Progenitor cell of endocrine pancreas (in vitro differentiated cells): ENCODE data around the gene RNF123. TPM values are rescaled to one million over a fixed set of nuclear protein-coding genes. Genes with fewer than 3 reads are reported as not detected.

Experiments used
- DNase-seq: peaks from one replicate; pipeline ENCODE4 v3.0.0; 2021; ENCODE audit warnings: low spot score; ENCODE audit not compliant: unreplicated experiment
- H3K27ac Mint-ChIP-seq: 2 replicates; pipeline ENCODE4 v1.8.0; 2021; ENCODE audit warnings: mild to moderate bottlenecking, moderate library complexity, mixed read lengths
- H3K27me3 Mint-ChIP-seq: 2 replicates; pipeline ENCODE4 v1.8.0; 2021; ENCODE audit warnings: mixed read lengths
- H3K36me3 Mint-ChIP-seq: 2 replicates; pipeline ENCODE4 v1.8.0; 2022; ENCODE audit warnings: mixed read lengths; ENCODE audit not compliant: insufficient read depth
- H3K4me1 Mint-ChIP-seq: 2 replicates; pipeline ENCODE4 v1.8.0; 2021; ENCODE audit warnings: low read depth, mixed read lengths
- H3K4me3 Mint-ChIP-seq: 2 replicates; pipeline ENCODE4 v1.8.0; 2021; ENCODE audit warnings: low read depth, mild to moderate bottlenecking, moderate library complexity, mixed read lengths
- H3K9me3 Mint-ChIP-seq: 2 replicates; pipeline ENCODE4 v1.8.0; 2021; ENCODE audit warnings: low read depth, mixed read lengths
- CTCF ChIP-seq: fragments of 200-600 bp; sonication (generic); IDR thresholded peaks from one replicate; pipeline ENCODE4 v1.5.0; 2021; ENCODE audit warnings: antibody characterized with exemption, mild to moderate bottlenecking; ENCODE audit not compliant: unreplicated experiment
- total RNA-seq: library from RNA; stranded (reverse); gene quantifications from 2 replicates; pipeline ENCODE4 v1.2.1, GENCODE V29; 2021

RNF123 gene
- total RNA-seq, 1 donor from 2014 or later = 52.2 TPM

- Mint-ChIP-seq H3K27ac (no peak overlapping the region), H3K27me3 (no peaks in the 10 kb centered on the region), H3K4me3 (no peak overlapping the region), H3K4me1 (peaks cover 11% of the 10 kb centered on the region), H3K9me3 (no peaks in the 10 kb centered on the region), H3K36me3 (no peaks in the 10 kb centered on the region)
- TF ChIP-seq CTCF = no peak
- DNase-seq = no peak
Observed at GRCh38 chr3:49664300-49664699, 25.1 kb upstream of the RNF123 start.

- Mint-ChIP-seq H3K4me1 (peaks cover 11% of the 10 kb centered on the region), H3K36me3 (no peaks in the 10 kb centered on the region), H3K9me3 (no peaks in the 10 kb centered on the region), H3K4me3 (no peak overlapping the region), H3K27me3 (no peaks in the 10 kb centered on the region), H3K27ac (peak overlapping the region; percentile 70)
- no peak for TF ChIP-seq CTCF
- DNase-seq = no peak
Observed at GRCh38 chr3:49665822-49666519, 23.4 kb upstream of the RNF123 start.

- H3K27ac Mint-ChIP-seq = no peak overlapping the region
- TF ChIP-seq CTCF = no peak
- DNase-seq = no peak
Observed at GRCh38 chr3:49666592-49666991, 22.8 kb upstream of the RNF123 start.

GRCh38 chr3:49667701-49668413 lies 21.5 kb upstream of the RNF123 start:
- no peaks in the 10 kb centered on the region for H3K36me3 Mint-ChIP-seq
- no peaks in the 10 kb centered on the region for H3K27me3 Mint-ChIP-seq
- no peak overlapping the region for H3K4me3 Mint-ChIP-seq
- DNase-seq = no peak
- TF ChIP-seq CTCF = no peak
- no peaks in the 10 kb centered on the region for H3K9me3 Mint-ChIP-seq
- H3K4me1 Mint-ChIP-seq = peaks cover 17% of the 10 kb centered on the region
- no peak overlapping the region for H3K27ac Mint-ChIP-seq

More at GRCh38 chr3:49666592-49666991, 22.8 kb upstream of the RNF123 start:
- Mint-ChIP-seq H3K36me3 (no peaks in the 10 kb centered on the region), H3K27me3 (no peaks in the 10 kb centered on the region), H3K4me1 (peaks cover 13% of the 10 kb centered on the region), H3K9me3 (no peaks in the 10 kb centered on the region), H3K4me3 (no peak overlapping the region)

GRCh38 chr3:49668414-49668797 lies 21.0 kb upstream of the RNF123 start:
- Mint-ChIP-seq H3K4me3 (no peak overlapping the region), H3K36me3 (no peaks in the 10 kb centered on the region), H3K4me1 (peaks cover 20% of the 10 kb centered on the region), H3K9me3 (no peaks in the 10 kb centered on the region), H3K27me3 (no peaks in the 10 kb centered on the region), H3K27ac (no peak overlapping the region)
- TF ChIP-seq CTCF = no peak
- no peak for DNase-seq
